ENCODE results near the gene GPR85.
"Not testable (repeated sequence)": the region's sequence is repeated elsewhere in the genome, so short reads cannot be mapped to it uniquely, and the experiment has no call there.

GPR85 gene

GRCh38 chr7:113083816-113084495 is 2.7 kb downstream of the GPR85 start:
- no peak for DNase-seq

- no peak for DNase-seq
Observed at GRCh38 chr7:113083132-113083815, 3.4 kb downstream of the GPR85 start.

DNA sequence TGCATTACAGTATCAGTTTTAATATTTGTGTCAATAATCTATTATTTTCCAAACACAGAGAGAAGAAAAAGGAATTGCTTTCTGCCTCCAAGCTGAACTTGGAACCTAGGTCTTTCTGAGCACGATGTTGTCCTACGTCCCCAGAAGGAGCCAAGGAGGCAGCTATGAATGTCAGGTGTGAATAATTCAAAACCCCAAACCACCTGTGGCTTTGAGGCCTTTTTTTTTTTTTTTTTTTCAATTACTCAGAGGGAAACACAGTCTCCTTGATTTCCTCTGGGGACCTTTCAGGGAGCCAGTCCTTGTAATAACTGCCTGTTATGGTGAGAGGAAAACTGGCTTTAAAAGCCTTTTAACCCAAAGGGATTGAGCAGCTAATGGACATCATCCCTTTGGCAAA is 8.3 kb downstream of the GPR85 start:
- DNase-seq: no peak

GRCh38 chr7:113076703-113077102 is 9.9 kb downstream of the GPR85 start:
- DNase-seq: no peak

DNA sequence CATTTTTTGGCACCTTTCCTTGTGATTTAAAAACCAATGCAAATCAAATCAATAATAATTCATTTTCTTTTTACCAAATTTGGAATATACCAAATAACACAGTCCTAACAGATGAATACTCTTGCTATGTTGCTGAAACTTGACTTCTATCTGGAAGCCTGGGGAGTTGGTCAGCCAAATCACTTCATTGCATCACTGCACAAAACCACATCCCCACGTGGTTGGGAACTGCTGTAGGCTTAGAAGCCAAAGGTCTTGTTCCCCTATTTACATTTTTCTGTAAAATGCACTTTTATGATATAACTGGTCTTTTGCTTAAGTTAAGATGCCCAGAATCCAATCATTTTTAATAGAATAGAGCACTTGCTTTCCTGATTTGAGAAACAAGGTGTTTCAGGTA is 15.2 kb downstream of the GPR85 start:
- no peak for DNase-seq

DNA sequence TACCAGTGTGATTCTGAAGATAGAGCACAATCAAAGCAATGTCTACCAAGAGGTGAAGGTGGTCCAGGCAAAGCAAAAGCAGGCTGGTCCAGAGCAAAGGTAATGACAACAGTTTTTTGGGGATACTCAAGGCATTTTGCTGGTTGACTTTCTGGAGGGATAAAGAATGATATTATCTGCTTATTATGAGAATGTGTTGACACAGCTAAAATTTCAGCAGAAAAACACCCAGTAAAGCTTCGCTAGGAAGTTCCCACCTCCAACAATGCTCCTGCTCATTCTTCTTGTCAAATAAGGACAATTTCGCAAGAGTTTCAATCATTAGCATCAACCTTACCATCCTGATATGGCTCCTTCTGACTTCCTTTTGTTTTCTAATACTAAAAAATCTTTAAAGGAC is 24.1 kb downstream of the GPR85 start:
- DNase-seq: no peak

DNA sequence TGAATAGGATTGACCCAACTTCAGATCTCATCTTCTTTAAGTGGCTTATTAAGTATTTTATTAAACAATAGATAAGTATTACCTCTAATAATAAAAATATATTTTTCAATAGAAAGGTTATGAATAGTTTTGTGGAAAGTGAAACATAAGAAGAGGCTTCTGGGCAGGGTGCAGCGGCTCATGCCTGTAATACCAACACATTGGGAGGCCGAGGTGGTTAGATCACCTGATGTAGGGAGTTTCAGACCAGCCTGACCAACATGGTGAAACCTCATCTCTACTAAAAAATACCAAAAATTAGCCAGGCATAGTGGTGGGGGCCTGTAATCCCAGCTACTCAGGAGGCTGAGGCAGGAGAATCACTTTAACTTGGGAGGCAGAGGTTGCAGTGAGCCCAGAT is 26.5 kb downstream of the GPR85 start:
- no peak for DNase-seq

GRCh38 chr7:113054938-113055337 is 31.7 kb downstream of the GPR85 start:
- DNase-seq: no peak

GRCh38 chr7:113054272-113054671 is 32.4 kb downstream of the GPR85 start:
- not testable (repeated sequence) for DNase-seq

DNA sequence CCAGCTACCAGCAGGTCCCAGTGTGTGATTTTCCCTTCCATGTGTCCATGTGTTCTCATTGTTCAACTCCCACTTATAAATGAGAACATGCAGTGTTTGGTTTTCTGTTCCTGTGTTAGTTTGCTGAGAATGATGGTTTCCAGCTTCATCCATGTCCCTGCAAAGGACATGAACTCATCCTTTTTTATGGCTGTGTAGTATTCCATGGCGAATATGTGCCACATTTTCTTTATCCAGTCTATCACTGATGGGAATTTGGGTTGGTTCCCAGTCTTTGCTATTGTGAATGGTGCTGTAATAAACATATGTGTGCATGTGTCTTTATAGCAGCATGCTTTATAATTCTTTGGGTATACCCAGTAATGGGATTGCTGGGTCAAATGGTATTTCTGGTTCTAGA is 37.4 kb downstream of the GPR85 start:
- DNase-seq: not testable (repeated sequence)

DNA sequence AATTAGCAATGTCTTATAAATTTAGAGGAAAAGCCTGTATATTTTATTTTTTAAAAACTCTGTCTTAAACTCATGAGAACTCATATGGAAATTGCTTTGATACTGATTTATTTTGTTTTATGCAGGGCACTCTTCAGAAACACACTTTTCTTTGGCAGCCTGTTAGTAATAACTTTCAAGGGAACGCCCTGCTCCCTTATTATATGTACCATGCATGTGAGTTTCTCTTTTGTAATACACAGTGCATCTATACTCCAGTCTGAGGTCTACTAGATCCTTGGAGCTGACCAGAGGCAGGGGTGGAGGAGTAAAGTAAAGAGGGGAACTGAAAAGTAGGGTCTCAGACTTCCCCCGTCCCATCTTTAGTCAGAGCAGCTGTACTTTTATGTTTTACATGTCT is 40.2 kb downstream of the GPR85 start:
- no peak for DNase-seq

DNA sequence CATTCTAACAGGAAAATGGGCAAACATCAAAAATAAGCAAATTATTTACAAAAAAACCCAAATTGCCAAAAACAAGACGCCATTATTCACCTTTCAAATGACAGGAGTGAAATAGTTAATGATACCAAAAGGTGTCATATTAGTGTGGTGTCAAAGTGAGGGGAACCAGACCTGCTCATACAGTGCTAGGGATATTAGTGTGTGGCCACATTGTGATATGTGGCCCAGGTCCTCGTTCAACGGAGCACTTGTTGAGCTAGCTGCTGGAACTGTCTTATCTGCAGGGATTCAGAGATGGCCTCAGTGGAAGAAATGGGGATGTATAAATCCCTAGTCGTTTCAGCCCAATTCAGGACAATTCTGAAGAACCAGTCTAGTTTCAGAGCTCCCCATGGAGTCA is 41.2 kb downstream of the GPR85 start:
- no peak for DNase-seq

DNA sequence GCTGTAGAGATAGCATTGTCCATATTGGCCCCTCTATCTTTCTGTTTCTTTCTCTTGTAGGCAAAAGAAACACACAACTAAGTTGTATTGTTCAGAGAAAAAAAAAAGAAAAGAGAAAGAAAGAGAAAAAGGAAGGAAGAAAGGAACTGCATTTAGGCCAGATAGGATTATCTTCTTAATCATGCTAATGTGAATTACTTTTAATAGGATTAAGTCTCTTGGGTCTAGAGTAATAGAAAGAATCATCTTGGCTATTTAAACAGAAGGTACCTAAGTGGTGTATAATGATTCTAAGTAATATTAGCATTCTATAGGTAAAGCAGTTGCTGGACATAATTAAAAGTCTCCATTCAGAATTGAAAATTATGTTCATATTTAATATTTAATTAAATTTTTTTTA is 42.2 kb downstream of the GPR85 start:
- DNase-seq: no peak

GRCh38 chr7:113040849-113041248 is 45.8 kb downstream of the GPR85 start:
- no peak for DNase-seq

DNA sequence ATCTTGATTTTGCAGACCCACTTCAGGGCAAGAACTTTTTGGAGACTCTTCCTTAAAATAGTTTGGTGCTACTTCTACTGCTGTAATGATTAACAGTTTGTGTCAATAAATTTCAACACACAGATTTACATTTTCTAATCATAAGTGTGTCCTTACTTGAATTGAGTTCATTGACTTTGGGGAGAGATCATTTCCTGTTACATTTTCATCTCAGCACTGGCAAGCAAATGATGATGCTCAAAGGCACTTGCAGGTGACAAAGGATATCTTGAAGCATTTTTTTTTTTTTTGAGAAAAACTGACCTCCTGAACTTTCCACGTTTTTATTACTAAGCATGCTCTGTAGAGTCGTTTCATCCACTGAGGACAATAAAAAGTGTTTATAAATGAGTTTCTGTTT is 52.7 kb downstream of the GPR85 start:
- no peak for DNase-seq
